ENCODE measurements around the gene TPRKB.
"Not testable (repeated sequence)": the region's sequence is repeated elsewhere in the genome, so short reads cannot be mapped to it uniquely, and the experiment has no call there.

Gene TPRKB

GRCh38 chr2:73690372-73691088 lies 46.6 kb downstream of the TPRKB start:
- DNase-seq (ENCODE audit: low spot score); in situ Hi-C loops (cut with MboI; ENCODE audit: low sequenced_read_pairs, unreplicated experiment): not testable (repeated sequence)
- TF ChIP-seq CTCF (IDR thresholded peaks at IDR 0.05; ENCODE audit: borderline replicate concordance, control extremely low read depth, extremely low read depth, insufficient read depth, missing control alignments): peak; percentile 54

GRCh38 chr2:73688494-73688893 lies 48.7 kb downstream of the TPRKB start:
- DNase-seq (ENCODE audit: low spot score); in situ Hi-C loops (cut with MboI; ENCODE audit: low sequenced_read_pairs, unreplicated experiment): not testable (repeated sequence)

- TF ChIP-seq CTCF (IDR thresholded peaks at IDR 0.05; ENCODE audit: borderline replicate concordance, control extremely low read depth, extremely low read depth, insufficient read depth, missing control alignments): no peak
- no peak for DNase-seq (ENCODE audit: low spot score)
- in situ Hi-C loops (cut with MboI; ENCODE audit: low sequenced_read_pairs, unreplicated experiment): no loop called here
Measured at GRCh38 chr2:73685764-73686438, 51.2 kb downstream of the TPRKB start.

GRCh38 chr2:73684905-73685304 lies 52.2 kb downstream of the TPRKB start:
- in situ Hi-C loops (cut with MboI; ENCODE audit: low sequenced_read_pairs, unreplicated experiment); DNase-seq (ENCODE audit: low spot score): not testable (repeated sequence)

GRCh38 chr2:73684325-73684724 lies 52.8 kb downstream of the TPRKB start:
- DNase-seq (ENCODE audit: low spot score); in situ Hi-C loops (cut with MboI; ENCODE audit: low sequenced_read_pairs, unreplicated experiment): not testable (repeated sequence)

GRCh38 chr2:73679951-73680571 lies 57.1 kb downstream of the TPRKB start:
- DNase-seq (ENCODE audit: low spot score): not testable (repeated sequence)
- TF ChIP-seq CTCF (IDR thresholded peaks at IDR 0.05; ENCODE audit: borderline replicate concordance, control extremely low read depth, extremely low read depth, insufficient read depth, missing control alignments): peak; percentile 46

More at GRCh38 chr2:73679951-73680571, 57.1 kb downstream of the TPRKB start:
- in situ Hi-C loops (cut with MboI; ENCODE audit: low sequenced_read_pairs, unreplicated experiment): not testable (repeated sequence)

All from GM13976 (cell line).